GM19239 (cell line): Measurements from ENCODE around the gene FAM169A.
A peak's percentile ranks its signal among the peaks of the same experiment; 100 is the strongest.
"Not testable (repeated sequence)": the region's sequence is repeated elsewhere in the genome, so short reads cannot be mapped to it uniquely, and the experiment has no call there.

ENCODE experiments used
- DNase-seq: peaks from one replicate; pipeline ENCODE4 v3.0.0; 2011; ENCODE audit warnings: low spot score; ENCODE audit not compliant: insufficient read length
- FAIRE-seq: peaks from 2 replicates; lab custom pipeline; 2011; peaks lifted over from hg19 to GRCh38; lab: Jason Lieb, UNC

FAM169A gene

GRCh38 chr5:74865804-74866595 lies at the start of gene FAM169A:
TSS of gene FAM169A (minus strand) at chr5:74866387. CDS start at chr5:74841676, 24,711 bp downstream.
- FAIRE-seq (no peak), DNase-seq (peak; percentile 22)

- FAIRE-seq = no peak
Observed at GRCh38 chr5:74915488-74915887, 49.3 kb upstream of the FAM169A start.

DNA sequence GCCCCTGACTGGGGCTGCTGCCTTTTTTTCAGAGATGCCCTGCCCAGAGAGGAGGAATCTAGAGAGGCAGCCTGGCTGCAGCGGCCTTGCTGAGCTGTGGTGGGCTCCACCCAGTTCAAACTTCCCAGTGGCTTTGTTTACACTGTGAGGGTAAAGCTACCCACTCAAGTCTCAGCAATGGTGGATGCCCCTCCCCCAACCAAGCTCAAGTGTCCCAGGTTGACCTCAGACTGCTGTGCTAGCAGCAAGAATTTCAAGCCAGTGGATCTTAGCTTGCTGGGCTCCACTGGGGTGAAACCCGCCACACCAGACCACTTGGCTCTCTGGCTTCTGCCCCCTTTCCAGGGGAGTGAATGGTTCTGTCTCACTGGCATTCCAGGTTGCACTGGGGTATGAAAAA lies 45.2 kb upstream of the FAM169A start:
- FAIRE-seq, DNase-seq: not testable (repeated sequence)

More at GRCh38 chr5:74915488-74915887, 49.3 kb upstream of the FAM169A start:
- no peak for DNase-seq

DNA sequence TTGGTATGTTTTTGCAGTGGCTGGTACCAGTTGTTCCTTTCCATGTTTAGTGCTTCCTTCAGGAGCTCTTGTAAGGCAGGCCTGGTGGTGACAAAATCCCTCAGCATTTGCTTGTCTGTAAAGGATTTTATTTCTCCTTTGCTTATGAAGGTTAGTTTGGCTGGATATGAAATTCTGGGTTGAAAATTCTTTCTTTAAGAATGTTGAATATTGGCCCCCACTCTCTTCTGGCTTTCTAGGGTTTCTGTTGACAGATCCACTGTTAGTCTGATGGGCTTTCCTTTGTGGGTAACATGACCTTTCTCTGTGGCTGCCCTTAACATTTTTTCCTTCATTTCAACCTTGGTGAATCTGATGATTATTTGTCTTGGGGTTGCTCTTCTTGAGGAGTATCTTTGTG lies 43.7 kb upstream of the FAM169A start:
- DNase-seq, FAIRE-seq: not testable (repeated sequence)

DNA sequence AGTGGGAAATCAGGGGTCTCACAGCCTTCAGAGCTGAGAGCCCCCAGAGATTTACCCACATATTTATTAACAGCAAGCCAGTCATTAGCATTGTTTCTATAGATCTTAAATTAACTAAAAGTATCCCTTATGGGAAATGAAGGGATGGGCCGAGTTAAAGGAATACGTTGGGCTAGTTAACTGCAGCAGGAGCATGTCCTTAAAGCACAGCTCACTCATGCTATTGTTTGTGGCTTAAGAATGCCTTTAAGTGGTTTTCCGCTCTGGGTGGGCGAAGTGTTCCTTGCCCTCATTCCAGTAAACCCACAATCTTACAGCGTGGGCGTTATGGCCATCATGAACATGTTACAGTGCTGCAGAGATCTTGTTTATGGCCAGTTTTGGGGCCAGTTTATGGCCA lies 42.0 kb upstream of the FAM169A start:
- not testable (repeated sequence) for DNase-seq, FAIRE-seq

DNA sequence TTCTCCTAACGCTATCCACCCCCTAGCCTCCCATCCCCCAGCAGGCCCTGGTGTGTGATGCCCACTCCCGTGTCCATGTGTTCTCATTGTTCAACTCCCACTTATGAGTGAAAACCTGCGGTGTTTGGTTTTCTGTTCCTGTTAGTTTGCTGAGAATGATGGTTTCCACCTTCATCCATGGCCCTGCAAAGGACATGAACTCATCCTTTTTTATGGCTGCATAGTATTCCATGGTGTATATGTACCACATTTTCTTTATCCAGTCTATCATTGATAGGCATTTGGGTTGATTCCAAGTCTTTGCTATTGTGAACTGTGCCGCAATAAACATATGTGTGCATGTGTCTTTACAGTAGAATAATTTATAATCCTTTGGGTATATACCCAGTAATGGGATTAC lies 38.5 kb upstream of the FAM169A start:
- FAIRE-seq, DNase-seq: not testable (repeated sequence)

GRCh38 chr5:74903165-74903787 lies 37.1 kb upstream of the FAM169A start:
- DNase-seq (peak; percentile 6), FAIRE-seq (no peak)

GRCh38 chr5:74897049-74897448 lies 30.9 kb upstream of the FAM169A start:
- DNase-seq (no peak), FAIRE-seq (no peak)

DNA sequence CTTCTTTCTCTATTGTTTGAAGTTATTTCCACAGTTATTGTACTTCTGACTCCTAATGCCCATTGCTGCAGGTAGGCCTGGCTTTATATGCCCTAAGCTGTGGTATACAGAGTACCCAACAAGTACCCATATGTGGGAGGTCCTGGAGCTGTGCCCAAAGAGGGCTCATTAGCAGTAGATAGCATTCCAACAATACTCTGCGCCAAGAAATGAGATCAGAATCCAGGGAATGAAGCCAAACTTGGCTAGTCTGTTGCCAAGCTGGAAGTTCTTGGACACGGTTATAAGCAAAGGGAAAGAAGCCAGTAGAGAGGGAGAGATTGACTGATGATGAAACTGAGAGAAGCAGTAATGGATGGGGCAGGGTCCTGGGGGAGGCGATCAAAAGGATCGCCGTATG lies 29.7 kb upstream of the FAM169A start:
- DNase-seq = no peak
- FAIRE-seq = no peak

DNA sequence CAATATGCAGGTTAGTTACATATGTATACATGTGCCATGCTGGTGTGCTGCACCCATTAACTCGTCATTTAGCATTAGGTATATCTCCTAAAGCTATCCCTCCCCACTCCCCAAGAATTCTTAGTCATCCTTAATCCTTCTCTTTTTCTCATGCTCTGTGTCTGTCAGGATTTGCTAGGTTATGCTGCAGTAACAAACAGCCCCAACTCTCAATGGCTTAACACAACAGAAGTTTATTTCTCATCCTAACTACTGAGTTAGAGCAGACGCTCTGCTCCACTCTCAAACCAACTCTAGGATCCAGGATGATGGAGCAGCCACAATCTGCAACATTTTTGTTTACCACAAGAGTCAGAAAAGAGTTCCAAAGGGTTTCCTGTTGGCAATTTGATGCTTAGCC lies 28.2 kb upstream of the FAM169A start:
- FAIRE-seq = no peak

GRCh38 chr5:74892921-74893320 lies 26.7 kb upstream of the FAM169A start:
- DNase-seq (no peak), FAIRE-seq (no peak)

More for the DNA sequence above, 28.2 kb upstream of the FAM169A start:
- DNase-seq = no peak

- FAIRE-seq (no peak), DNase-seq (no peak)
Observed at GRCh38 chr5:74889523-74890105, 23.4 kb upstream of the FAM169A start.

GRCh38 chr5:74888117-74888516 lies 21.9 kb upstream of the FAM169A start:
- no peak for DNase-seq
- FAIRE-seq = no peak

DNA sequence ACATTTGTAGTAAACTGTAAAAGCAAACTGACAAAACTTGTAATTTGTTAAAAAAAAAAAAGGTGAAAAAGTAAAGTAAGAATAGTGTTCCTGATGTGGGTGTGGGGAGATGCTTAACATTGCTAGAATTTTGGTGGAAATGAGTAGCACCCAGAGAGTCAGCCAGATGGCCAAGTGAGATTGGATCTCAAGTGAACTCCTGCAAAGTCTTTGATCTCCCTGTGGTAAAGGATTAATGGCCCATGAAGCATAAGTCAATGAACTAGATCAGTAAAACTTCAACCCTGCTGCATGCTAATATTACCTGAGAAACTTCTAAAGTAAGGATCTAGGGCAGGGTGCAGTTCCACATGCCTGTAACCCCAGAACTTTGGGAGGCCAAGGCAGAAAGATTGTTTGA lies 19.0 kb upstream of the FAM169A start:
- no peak for FAIRE-seq
- no peak for DNase-seq

DNA sequence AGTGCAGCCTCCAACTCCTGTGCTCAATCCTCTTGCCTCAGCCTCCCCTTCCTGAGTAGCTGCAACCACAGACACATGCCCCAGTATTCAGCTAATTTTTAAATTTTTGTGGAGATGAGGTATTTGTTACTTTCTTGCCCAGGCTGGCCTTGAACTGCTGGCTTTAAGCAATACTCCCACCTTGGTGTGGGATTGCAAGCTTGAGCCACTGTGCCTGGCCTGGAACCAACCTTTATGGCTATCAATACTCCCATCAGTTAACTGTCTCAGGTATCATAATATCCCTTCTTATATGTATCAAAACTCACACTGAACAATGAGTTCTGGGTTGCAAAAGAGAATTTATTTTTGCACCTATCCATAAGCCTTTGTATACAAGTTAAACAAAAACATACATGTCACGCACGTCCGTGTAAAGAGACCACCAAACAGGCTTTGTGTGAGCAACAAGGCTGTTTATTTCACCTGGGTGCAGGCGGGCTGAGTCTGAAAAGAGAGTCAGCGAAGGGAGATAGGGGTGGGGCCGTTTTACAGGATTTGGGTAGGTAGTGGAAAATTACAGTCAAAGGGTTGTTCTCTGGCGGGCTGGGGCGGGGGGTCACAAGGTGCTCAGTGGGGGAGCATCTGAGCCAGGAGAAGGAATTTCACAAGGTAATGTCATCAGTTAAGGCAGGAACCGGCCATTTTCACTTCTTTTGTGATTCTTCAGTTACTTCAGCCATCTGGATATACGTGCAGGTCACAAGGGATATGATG lies 16.4 kb upstream of the FAM169A start:
- not testable (repeated sequence) for FAIRE-seq, DNase-seq

GRCh38 chr5:74877624-74878304 lies 11.6 kb upstream of the FAM169A start:
- no peak for FAIRE-seq
- DNase-seq = no peak

GRCh38 chr5:74875994-74876791 lies 10.0 kb upstream of the FAM169A start:
- FAIRE-seq = no peak
- DNase-seq = no peak

- no peak for DNase-seq
- no peak for FAIRE-seq
Observed at GRCh38 chr5:74873525-74874249, 7.5 kb upstream of the FAM169A start.
